ENCODE data around the gene RNF38. TPM values are rescaled to one million over a fixed set of nuclear protein-coding genes. Genes with fewer than 3 reads are reported as not detected.

RNF38 gene
- total and polyA plus RNA-seq, 9 of the 15 experiments (the other 6 are each of a cell fraction or from before 2014, with no cell fraction given), result 1.6 to 9.8 (median 4.5) TPM

DNA sequence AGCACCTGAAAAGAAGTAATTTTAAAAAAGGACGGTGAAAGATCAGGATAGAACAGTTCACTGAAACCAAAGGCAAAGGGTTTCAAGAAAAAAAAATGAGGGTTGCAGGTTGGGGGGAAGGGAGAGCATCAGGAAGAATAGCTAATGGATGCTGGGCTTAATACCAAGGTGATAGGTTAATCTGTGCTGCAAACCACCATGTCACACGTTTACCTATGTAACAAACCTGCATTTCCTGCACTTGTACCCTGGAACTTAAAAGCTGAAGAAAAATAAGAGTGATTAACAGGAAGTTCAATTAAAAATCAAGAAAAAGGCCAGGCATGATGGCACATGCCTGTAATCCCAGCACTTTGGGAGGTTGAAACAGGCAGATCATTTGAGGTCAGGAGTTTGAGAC is 44.1 kb upstream of the RNF38 start:
- no peak for TF ChIP-seq PHTF2 (CRISPR knock-in tag; IDR thresholded peaks at IDR 0.05)
- TF ChIP-seq TARDBP (IDR thresholded peaks at IDR 0.05), result no peak
- no peak for TF ChIP-seq FOSL1 (tag; conservative IDR thresholded peaks at IDR 0.05)
- no peak for TF ChIP-seq SMARCA4 (IDR thresholded peaks at IDR 0.05)
- no peak for TF ChIP-seq SRSF3 (IDR thresholded peaks at IDR 0.05; ENCODE audit: insufficient read depth, low read length)
- H3K27me3 ChIP-seq (ENCODE audit: control insufficient read depth in 2 of 2, insufficient read depth in 2 of 2, low read length in 2 of 2), result no peaks in the 10 kb centered on the region
- H3K36me3 ChIP-seq (ENCODE audit: control insufficient read depth, insufficient read depth, low read length), result no peaks in the 10 kb centered on the region
- WGBS (ENCODE audit: insufficient coverage, low coverage, missing lambda C conversion rate), result 24% methylated on average over 2 of the region's 2 CpGs
- ChIA-PET CTCF (ENCODE audit: low intra/inter-chr PET ratio) (no interaction called here), POLR2A (no interaction called here)
- no peaks in the 10 kb centered on the region for H3K79me2 ChIP-seq (ENCODE audit: control insufficient read depth, insufficient read depth, low read length)
- H2AFZ ChIP-seq (ENCODE audit: low read depth, low read length), result no peak overlapping the region
- no peak overlapping the region for H3K9ac ChIP-seq (ENCODE audit: insufficient read depth in 1 of 2, low read depth in 2 of 2, low read length in 2 of 2)
- intact Hi-C loops (cut with micrococcal nuclease) (no loop called here), in situ Hi-C loops (cut with MboI) (no loop called here)
- H3K27ac ChIP-seq (ENCODE audit: extremely low read depth, low read depth, low read length), result no peak overlapping the region
- H3K4me1 ChIP-seq (replicated peaks in 1 of 2; ENCODE audit: control insufficient read depth in 2 of 2, insufficient read depth in 2 of 2, low read length in 2 of 2), result no peaks in the 10 kb centered on the region; a peak in 2 of 5 replicates
- H3K4me3 ChIP-seq, result no peak overlapping the region
- no peaks in the 10 kb centered on the region for H3K9me1 ChIP-seq (ENCODE audit: control insufficient read depth, insufficient read depth, low read length)
- no peak for ATAC-seq
- no peak for FAIRE-seq
- DNase-seq (ENCODE audit: extremely low read depth in 1 of 4, low spot score in 3 of 4), result no peak
- H3K4me2 ChIP-seq (ENCODE audit: insufficient read depth, low read length), result no peak overlapping the region
- no peaks in the 10 kb centered on the region for H4K20me1 ChIP-seq (replicated peaks; ENCODE audit: control insufficient read depth, insufficient read depth, low read length)
- BruUV-seq (replicated peaks), result no TSS peak
- no peaks in the 10 kb centered on the region for H3K9me3 ChIP-seq (replicated peaks; ENCODE audit: control insufficient read depth, insufficient read depth, low read depth, low read length)

DNA sequence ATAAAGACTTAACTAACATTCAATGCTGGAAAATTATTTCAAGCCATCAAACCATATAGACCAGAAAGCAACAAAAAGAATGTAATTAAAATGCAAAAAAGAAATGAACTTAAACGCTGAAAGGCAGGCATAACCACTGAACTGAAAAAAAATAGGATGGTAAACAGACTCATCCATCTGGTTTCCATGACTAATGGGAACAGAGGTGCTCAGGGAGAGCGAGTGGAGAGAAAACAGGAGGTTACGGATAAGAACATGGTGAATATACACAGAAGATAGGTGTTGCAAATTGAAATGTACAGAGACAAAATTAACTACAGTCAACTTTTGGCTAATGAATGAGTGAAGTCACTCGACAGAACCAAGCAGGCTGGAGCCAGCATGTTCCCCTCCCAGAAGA is 43.5 kb upstream of the RNF38 start:
- Histone ChIP-seq H2AFZ (ENCODE audit: low read depth, low read length) (no peak overlapping the region), H3K4me3 (no peak overlapping the region), H3K79me2 (ENCODE audit: control insufficient read depth, insufficient read depth, low read length) (no peaks in the 10 kb centered on the region), H3K27ac (ENCODE audit: extremely low read depth, low read depth, low read length) (no peak overlapping the region), H3K36me3 (ENCODE audit: control insufficient read depth, insufficient read depth, low read length) (no peaks in the 10 kb centered on the region), H3K4me2 (ENCODE audit: insufficient read depth, low read length) (no peak overlapping the region), H3K9me1 (ENCODE audit: control insufficient read depth, insufficient read depth, low read length) (no peaks in the 10 kb centered on the region), H3K9me3 (replicated peaks; ENCODE audit: control insufficient read depth, insufficient read depth, low read depth, low read length) (no peaks in the 10 kb centered on the region), H3K9ac (ENCODE audit: insufficient read depth in 1 of 2, low read depth in 2 of 2, low read length in 2 of 2) (no peak overlapping the region), H3K27me3 (ENCODE audit: control insufficient read depth in 2 of 2, insufficient read depth in 2 of 2, low read length in 2 of 2) (no peaks in the 10 kb centered on the region), H4K20me1 (replicated peaks; ENCODE audit: control insufficient read depth, insufficient read depth, low read length) (no peaks in the 10 kb centered on the region), H3K4me1 (replicated peaks in 1 of 2; ENCODE audit: control insufficient read depth in 2 of 2, insufficient read depth in 2 of 2, low read length in 2 of 2) (no peaks in the 10 kb centered on the region; a peak in 2 of 5 replicates)
- DNase-seq (ENCODE audit: extremely low read depth in 1 of 4, low spot score in 3 of 4) (no peak), ATAC-seq (no peak), FAIRE-seq (no peak)
- WGBS (ENCODE audit: insufficient coverage, low coverage, missing lambda C conversion rate), result 47% methylated on average over 4 of the region's 4 CpGs
- POLR2A ChIA-PET, result no interaction called here
- CTCF ChIA-PET (ENCODE audit: low intra/inter-chr PET ratio), result no interaction called here
- BruUV-seq (replicated peaks), result no TSS peak
- in situ Hi-C loops (cut with MboI) (no loop called here), intact Hi-C loops (cut with micrococcal nuclease) (no loop called here)
- TF ChIP-seq, protein P1, sequence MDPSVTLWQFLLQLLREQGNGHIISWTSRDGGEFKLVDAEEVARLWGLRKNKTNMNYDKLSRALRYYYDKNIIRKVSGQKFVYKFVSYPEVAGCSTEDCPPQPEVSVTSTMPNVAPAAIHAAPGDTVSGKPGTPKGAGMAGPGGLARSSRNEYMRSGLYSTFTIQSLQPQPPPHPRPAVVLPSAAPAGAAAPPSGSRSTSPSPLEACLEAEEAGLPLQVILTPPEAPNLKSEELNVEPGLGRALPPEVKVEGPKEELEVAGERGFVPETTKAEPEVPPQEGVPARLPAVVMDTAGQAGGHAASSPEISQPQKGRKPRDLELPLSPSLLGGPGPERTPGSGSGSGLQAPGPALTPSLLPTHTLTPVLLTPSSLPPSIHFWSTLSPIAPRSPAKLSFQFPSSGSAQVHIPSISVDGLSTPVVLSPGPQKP (CRISPR knock-in tag; IDR thresholded peaks at IDR 0.05), result no peak
- TF ChIP-seq, protein P2, sequence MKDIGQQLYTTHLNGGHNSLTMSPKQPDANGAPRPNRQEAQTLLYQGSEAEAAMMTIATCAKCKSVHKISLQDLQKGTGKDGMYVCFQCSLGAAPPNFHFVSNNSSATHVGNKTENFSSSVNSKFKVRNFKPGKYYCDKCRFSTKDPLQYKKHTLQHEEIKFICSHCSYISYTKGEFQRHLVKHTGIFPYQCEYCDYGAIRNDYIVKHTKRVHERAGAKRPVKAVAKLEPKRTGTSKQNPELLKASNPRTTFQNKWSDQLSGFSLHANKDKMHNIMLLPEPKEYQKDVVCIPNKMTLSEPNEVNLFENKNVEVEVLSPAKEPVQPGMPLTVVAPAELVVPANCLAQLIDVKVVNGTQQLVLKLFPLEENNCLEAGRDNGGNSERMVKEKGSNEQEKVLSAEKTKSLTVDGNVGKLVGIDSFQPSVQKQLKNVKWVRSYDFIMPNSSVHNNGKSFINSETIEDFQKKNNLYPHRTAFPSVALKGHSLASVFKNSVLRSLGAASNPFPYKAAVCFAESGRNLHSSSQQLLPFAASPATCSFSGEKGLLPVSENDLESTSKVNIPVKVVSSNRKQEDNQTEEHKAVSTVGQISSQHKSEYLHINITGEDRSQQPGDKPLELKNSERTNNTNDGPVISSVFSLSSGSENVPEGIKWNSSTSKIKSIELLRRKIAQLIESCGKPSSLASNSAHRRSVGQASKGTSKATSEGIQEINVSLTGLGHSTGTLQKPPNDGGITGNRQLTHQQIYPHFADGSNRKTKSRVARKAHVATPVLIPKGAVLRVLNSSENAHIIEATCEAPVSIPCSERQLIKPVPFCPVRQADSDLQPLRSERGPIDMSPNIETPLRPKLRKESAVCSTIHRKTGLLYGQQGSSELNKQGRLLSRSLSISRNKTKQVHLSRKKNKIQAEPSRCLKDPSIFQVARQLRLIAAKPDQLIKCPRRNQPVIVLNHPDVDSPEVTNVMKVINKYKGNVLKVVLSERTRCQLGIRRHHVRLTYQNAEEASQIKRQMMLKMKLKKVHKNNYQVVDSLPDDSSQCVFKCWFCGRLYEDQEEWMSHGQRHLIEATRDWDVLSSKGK (CRISPR knock-in tag; IDR thresholded peaks at IDR 0.05), result no peak
- TF ChIP-seq ZNF551 (CRISPR knock-in tag; IDR thresholded peaks at IDR 0.05), result no peak
- TF ChIP-seq RBM15 (IDR thresholded peaks at IDR 0.05; ENCODE audit: insufficient read depth, low read length), result no peak
- TF ChIP-seq SREBF2 (CRISPR knock-in tag; IDR thresholded peaks at IDR 0.05), result no peak
- TF ChIP-seq HMGN3 (IDR thresholded peaks at IDR 0.05; ENCODE audit: borderline replicate concordance, extremely low read depth, insufficient read length, low read depth, low read length), result no peak
- TF ChIP-seq ZNF239 (CRISPR knock-in tag; IDR thresholded peaks at IDR 0.05), result no peak
- no peak for TF ChIP-seq CREM (IDR thresholded peaks at IDR 0.05; ENCODE audit: low read depth)

Data from K562 (cell line).